Nephron progenitor cell (in vitro differentiated cells): ENCODE data around the gene SUFU.

Experiments
- DNase-seq: peaks from one replicate; pipeline ENCODE4 v3.0.0; 2021
- H3K27ac Mint-ChIP-seq: 2 replicates; pipeline ENCODE4 v1.8.0; 2021; ENCODE audit warnings: mild to moderate bottlenecking, moderate library complexity, mixed read lengths
- H3K27me3 Mint-ChIP-seq: 2 replicates; pipeline ENCODE4 v1.8.0; 2021; ENCODE audit warnings: mild to moderate bottlenecking, low read depth, mixed read lengths; ENCODE audit not compliant: poor library complexity
- H3K36me3 Mint-ChIP-seq: 2 replicates; pipeline ENCODE4 v1.8.0; 2021; ENCODE audit warnings: low read depth, mixed read lengths
- H3K4me1 Mint-ChIP-seq: 2 replicates; pipeline ENCODE4 v1.8.0; 2021; ENCODE audit warnings: mixed read lengths
- H3K4me3 Mint-ChIP-seq: 2 replicates; pipeline ENCODE4 v1.8.0; 2021; ENCODE audit warnings: mild to moderate bottlenecking, moderate library complexity, mixed read lengths
- H3K9me3 Mint-ChIP-seq: 2 replicates; pipeline ENCODE4 v1.8.0; 2021; ENCODE audit warnings: mild to moderate bottlenecking, moderate library complexity, mixed read lengths
- TF ChIP-seq, protein P1 (sequence below): fragments of 200-600 bp; sonication (generic); IDR thresholded peaks from 2 replicates; pipeline ENCODE4 v1.5.0; 2021; ENCODE audit warnings: antibody characterized with exemption

SUFU gene

GRCh38 chr10:102578782-102579181, 75.0 kb downstream of the SUFU start:
- H3K27ac Mint-ChIP-seq: peak overlapping the region; percentile 39
- H3K36me3 Mint-ChIP-seq: no peaks in the 10 kb centered on the region
- H3K4me1 Mint-ChIP-seq: peaks cover 54% of the 10 kb centered on the region
- H3K9me3 Mint-ChIP-seq: no peaks in the 10 kb centered on the region
- no peak overlapping the region for H3K4me3 Mint-ChIP-seq
- H3K27me3 Mint-ChIP-seq: peaks cover 3% of the 10 kb centered on the region
- TF ChIP-seq, protein P1, sequence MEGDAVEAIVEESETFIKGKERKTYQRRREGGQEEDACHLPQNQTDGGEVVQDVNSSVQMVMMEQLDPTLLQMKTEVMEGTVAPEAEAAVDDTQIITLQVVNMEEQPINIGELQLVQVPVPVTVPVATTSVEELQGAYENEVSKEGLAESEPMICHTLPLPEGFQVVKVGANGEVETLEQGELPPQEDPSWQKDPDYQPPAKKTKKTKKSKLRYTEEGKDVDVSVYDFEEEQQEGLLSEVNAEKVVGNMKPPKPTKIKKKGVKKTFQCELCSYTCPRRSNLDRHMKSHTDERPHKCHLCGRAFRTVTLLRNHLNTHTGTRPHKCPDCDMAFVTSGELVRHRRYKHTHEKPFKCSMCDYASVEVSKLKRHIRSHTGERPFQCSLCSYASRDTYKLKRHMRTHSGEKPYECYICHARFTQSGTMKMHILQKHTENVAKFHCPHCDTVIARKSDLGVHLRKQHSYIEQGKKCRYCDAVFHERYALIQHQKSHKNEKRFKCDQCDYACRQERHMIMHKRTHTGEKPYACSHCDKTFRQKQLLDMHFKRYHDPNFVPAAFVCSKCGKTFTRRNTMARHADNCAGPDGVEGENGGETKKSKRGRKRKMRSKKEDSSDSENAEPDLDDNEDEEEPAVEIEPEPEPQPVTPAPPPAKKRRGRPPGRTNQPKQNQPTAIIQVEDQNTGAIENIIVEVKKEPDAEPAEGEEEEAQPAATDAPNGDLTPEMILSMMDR: no peak
- no peak for DNase-seq

DNA sequence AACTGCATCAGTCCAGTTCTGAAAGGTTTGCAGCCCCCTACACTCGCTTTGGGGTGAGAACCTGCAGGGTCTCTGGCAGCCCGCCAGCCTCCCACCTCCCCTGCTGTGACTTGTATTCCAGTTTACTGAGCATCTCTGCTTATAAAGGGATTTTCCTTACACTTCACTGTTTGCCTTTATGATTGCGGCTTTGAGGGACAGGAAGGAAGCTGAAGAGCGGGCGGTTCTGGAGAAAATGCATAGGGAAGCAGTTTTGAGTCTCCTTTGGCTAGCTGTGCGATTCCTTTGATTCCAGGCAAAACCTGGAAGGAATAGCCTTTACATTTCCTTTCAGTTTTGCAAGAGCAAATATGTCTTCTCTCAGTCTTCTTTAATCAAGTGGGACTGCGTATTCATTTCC, 75.6 kb downstream of the SUFU start:
- H3K27me3 Mint-ChIP-seq: peaks cover 3% of the 10 kb centered on the region
- peaks cover 55% of the 10 kb centered on the region for H3K4me1 Mint-ChIP-seq
- H3K36me3 Mint-ChIP-seq: no peaks in the 10 kb centered on the region
- TF ChIP-seq, protein P1: no peak
- H3K27ac Mint-ChIP-seq: peak overlapping the region; percentile 29
- no peak for DNase-seq
- no peak overlapping the region for H3K4me3 Mint-ChIP-seq
- no peaks in the 10 kb centered on the region for H3K9me3 Mint-ChIP-seq

- Mint-ChIP-seq H3K36me3 (no peaks in the 10 kb centered on the region), H3K4me1 (peaks cover 55% of the 10 kb centered on the region), H3K27ac (peak overlapping the region; percentile 93)
Observed at GRCh38 chr10:102580230-102580629, 76.5 kb downstream of the SUFU start.

DNA sequence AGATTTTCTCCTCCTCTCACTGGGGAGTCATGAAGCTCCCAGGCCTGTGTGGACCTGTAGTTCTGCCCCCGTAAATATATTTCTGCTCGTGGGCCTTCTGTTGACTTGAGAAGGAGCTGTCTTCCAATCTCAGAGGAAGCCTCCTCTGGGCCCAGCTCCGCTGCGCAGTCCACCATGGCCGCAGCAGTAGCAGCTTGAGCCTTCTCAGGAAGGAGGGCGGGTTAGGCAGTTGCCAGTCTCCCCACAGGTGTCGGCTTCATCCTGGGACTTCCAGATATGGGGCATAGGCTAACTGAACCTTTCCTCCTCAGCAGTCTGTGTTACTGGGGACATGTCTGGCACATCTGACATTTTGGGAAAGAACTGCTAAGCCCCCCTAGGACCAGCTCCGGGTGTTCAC, 77.6 kb downstream of the SUFU start:
- Mint-ChIP-seq H3K9me3 (no peaks in the 10 kb centered on the region), H3K27me3 (peaks cover 3% of the 10 kb centered on the region), H3K4me1 (peaks cover 55% of the 10 kb centered on the region), H3K4me3 (no peak overlapping the region), H3K36me3 (no peaks in the 10 kb centered on the region), H3K27ac (peak overlapping the region; percentile 42)
- TF ChIP-seq, protein P1: no peak
- DNase-seq: no peak

More at GRCh38 chr10:102580230-102580629, 76.5 kb downstream of the SUFU start:
- TF ChIP-seq, protein P1: no peak
- no peak for DNase-seq
- H3K9me3 Mint-ChIP-seq: no peaks in the 10 kb centered on the region
- H3K27me3 Mint-ChIP-seq: peaks cover 3% of the 10 kb centered on the region
- H3K4me3 Mint-ChIP-seq: no peak overlapping the region

- H3K4me3 Mint-ChIP-seq: no peak overlapping the region
- no peaks in the 10 kb centered on the region for H3K27me3 Mint-ChIP-seq
- peaks cover 55% of the 10 kb centered on the region for H3K4me1 Mint-ChIP-seq
- DNase-seq: no peak
- H3K27ac Mint-ChIP-seq: peak overlapping the region; percentile 84
- H3K9me3 Mint-ChIP-seq: peaks cover 4% of the 10 kb centered on the region
- peaks cover 5% of the 10 kb centered on the region for H3K36me3 Mint-ChIP-seq
- TF ChIP-seq, protein P1: no peak
Observed at GRCh38 chr10:102581981-102582580, 78.3 kb downstream of the SUFU start.
